SIG-M5 treated with dmso at 0.1 percent for 504 hours (cell line): Measurements from ENCODE around the gene CALU.

ENCODE experiments used
- DNase-seq: peaks from one replicate; lab custom pipeline; 2025; ENCODE audit not compliant: unreplicated experiment; lab: John Stamatoyannopoulos, UW

CALU gene

DNA sequence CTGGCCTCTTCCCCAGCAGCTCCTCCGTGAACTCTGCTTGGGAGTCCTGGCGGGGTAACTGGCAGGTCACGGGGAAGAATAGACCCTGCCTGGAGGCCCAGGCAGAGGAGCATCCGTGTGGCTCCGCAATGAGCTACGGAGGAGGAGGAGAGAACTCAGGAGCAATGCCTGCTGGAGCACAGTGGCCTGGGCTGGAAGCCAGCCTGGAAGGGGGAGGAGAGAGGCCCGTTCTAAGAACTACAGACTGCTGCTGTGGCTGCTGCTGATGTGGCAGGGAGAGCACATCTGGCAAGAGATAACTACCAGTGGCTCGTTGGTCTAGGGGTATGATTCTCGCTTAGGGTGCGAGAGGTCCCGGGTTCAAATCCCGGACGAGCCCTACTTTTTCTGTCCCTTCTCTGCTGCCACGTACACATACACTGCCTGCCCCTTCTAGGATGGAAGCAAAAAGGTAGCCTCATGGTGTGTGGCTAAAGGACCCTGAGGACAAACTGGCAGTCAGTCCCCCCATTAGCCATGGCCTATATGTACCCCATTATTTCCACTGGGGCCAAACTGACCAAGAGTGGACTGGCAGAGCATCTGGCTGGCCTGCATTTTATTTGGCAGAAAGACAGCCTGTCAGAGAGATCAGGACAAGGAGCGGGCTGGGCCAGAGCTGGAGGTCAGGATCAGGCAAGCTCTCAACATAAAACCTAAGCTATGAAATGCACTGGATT is 44.1 kb downstream of the CALU start:
- no peak for DNase-seq

DNA sequence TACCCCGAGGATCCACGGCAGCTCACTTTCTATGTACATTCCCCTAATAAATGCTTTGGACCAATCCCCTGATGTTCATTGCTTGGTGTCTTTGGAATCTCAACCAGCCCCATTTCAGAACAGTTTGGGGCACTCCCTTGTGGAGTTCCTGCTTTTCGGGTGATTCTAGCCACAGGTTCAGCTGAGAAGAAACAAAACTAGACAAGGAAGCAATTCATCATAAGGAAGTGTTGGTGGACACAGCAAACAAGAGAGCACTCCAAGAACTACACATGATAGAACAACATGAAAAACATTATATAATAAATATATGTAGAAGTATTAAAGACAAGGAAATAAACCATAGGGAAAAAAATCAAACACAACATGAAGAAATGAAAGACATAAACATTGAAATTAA is 46.6 kb downstream of the CALU start:
- no peak for DNase-seq

DNA sequence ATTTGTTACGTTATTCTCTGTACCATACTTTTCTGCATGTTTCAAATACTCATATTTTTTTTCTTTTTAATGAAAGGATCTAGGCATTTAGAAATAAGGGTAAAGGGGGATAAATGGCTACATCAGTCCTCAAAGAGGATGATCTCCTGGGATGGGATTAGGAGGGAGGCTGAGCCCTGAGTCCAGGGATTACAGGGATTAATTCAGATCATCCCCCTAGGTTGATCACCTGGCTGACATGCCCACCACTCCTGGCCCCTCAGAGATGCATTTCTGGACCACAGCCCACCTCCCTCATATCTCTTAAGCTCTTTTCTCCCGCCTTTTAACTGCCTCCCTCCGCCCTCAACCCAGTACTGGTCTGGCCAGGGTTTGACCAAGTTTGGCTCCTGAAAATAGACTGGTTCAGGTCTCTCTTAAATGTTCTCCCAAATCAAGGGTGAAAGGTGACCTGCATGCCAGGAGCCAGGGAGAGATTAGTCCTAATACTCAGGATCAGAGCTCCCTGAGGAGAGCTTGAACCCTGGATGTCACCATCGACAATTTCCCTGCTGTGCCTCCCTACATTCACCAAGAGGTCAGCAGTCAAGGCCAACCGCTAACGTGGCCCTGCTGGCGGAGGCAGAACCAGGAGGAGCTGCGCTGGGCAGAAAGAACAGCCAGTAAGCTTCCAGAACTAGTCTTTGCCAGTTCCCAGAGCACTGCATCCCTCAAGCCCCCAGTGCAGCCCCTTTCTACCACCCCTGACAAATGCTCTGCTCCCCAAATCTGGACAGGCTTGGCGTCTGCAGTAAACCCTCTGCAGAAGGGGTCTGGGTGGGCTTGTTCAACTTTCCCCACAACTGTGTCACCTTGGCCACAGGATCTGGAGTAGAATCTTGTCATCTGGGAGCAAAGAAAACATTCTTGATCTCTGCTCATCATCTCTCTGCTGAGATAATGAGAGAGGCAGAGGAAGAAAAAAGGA is 49.6 kb downstream of the CALU start:
- no peak for DNase-seq

DNA sequence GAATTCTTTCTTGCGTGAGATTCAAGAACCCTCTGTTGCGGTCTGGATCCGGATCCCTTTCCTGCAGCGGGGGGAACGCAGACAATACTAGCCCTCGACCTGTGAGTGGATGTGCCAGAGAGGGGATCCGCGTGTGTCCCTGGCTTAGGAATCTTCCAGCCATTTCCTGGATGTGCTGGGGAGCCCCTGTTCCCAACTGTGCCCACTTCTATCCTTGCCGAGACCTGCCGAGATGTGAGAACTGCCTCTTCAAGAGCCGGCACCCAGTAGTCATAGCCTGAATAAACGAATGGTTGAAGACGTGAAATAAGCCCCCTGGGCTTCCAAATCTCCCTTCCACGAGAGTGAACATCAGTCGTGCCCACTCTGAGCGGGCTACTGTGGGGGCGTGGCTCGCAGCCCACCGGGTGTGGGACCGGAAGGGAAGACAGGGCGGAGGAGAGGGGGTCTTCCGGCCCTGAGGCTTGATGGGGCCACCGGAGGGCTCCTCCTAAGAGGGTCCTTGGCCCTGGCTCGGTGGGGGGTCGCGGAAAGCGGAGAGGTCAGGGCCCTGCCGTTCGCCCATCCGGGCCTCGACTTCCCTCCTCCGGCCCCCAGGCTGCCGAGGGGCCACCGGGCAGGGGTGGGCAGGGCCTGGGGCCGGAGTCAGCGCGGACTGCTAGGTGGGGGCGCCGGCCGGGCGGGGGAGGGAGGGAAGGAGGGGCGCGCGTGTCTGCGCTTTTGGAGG is 51.3 kb downstream of the CALU start:
- no peak for DNase-seq

DNA sequence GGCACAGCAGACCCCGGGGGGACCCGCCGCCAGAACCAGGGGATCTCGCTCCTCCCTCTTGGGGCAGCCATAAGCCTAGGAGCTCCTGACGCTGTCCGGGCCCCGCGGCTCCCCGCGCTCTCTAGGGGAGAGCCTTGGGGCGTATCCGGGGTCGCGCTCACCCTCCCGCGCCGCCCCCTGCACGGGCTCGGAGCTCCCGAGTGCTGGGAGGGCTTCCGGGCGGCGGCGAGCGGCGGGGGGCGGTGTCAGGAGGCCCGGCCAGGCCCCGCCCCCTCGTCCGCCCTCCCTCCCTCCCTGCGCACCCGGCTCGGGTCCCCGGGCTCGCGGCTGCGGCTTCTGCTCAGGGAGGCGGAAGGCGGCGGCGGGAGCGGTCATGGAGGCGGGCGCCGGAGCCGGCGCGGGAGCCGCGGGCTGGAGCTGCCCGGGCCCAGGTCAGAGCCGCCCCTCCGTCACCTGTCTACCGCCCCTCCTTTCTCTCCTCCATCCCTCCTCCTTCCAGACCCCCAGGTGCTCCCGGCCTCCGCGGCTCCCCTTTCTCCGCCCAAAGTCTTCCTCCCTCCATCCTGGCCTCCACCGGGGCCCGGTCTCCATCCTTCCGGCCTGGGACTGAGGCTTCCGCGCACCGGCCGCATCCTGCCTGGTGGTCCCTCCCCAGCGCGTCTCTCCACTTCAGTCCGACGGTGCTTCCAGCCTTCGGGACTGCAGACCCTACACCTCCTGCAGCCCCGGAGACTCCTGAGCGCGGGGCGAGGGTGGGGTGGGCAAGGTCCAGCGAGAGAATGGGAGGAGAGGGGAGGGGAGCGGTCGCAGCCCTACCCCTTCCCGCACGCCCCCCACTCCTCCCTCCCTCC is 52.2 kb downstream of the CALU start, which contains the start of gene CCDC136:
Gene CCDC136, plus strand, starts transcription at position 848 of the 851 bp plus-strand sequence. CDS start 444 bp downstream, outside the sequence.
- peak; percentile 33 for DNase-seq

DNA sequence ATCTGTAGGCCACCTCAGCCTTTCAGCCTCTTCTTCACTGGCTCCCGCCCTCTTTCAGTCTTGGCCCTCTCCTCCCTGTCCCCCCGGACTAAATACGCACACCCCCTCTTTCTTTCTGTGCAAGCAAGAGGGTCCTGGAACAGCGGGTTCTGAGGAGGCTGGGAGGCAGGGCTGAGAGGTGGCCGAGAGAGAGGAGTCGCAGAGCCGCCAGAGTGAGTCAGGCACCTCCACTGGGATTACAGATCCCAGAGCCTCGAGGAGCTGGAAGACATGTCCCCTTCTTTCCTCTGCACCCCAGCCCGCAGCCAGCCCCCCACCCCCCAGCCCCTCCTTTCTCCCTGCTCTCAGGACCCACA is 52.8 kb downstream of the CALU start:
- no peak for DNase-seq

DNA sequence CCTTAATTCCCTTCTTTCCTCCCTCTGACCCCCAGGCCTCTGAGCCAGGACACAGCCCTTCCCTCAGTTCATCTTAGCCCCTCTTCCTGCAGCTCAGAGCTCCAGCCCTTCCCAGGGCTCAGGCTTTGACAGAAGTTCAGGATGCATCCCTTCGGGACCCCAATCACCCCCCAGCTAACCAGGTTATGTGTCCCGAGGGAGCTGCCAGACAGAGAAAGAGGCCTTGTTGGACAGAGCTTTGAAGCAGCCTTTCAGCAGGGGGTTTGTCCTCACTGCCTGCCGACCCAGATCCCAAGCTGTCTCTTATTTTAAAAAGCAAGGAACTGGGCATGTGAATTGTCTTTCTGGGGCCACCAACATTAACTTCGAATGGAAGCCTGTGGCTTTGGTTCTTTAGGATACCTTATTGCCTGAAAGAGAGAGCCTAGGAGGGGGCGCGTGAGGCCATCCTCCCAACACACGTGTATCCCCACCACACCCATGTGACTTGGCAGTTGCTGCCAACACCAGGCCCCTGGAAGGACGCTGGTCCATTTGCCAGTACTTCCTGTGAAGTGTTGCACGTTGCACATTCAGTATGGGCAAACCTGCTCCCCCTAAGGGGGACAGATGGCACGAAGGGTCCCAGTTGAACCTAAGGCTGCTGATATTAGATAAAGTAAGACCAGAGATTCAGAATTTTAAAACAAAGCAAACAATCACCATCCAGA is 53.5 kb downstream of the CALU start:
- DNase-seq, result no peak

DNA sequence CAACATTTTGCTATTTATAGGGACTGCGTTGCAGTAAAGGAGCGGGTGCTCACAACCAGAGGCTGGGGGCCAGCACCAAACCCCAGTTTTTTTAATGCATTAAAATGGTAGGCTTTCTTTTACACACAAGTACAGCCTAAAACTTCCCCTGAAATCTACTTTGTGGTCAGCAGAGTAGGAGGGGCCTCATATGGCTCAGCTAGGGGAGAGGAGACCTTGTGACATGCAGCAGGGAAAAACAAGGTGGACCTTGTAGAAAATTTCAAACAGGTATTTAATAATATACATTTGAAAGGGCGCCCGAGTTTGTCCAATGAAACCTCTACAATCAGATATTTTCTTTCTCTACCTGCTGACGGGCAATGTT is 54.0 kb downstream of the CALU start:
- no peak for DNase-seq

DNA sequence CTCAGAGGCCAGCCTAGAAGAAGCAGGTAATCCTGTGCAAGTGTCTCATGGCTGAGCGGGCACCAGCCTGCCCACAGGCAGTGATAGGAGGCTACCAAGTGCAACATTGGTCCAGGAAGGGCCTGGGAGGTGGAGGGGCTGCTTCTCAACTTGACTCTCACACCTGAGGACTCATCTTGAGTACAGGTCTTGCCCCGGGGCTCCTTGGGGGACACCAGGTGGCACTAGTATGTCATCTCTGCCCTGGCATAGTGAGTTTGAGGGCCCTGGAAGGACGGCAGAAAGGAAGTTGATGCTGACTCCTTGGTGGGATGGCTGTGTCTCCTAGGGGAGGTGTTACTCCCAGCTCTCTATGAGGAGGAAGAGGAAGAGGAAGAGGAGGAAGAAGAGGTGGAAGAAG is 54.9 kb downstream of the CALU start:
- DNase-seq, result no peak

DNA sequence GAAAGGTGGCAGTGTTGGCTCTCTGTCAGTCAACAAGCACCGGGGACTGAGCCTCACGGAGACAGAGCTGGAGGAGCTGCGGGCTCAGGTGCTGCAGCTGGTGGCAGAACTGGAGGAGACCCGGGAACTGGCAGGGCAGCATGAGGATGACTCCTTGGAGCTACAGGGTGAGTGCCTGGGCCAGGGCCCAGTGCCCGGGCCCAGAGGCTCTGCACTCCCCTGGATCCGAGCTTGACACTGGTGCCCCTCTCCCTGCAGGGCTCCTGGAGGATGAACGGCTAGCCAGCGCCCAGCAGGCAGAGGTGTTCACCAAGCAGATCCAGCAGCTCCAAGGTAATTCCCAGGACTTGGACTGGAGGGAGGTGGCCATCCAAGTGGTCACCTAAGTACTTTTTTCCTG is 55.3 kb downstream of the CALU start:
- no peak for DNase-seq

DNA sequence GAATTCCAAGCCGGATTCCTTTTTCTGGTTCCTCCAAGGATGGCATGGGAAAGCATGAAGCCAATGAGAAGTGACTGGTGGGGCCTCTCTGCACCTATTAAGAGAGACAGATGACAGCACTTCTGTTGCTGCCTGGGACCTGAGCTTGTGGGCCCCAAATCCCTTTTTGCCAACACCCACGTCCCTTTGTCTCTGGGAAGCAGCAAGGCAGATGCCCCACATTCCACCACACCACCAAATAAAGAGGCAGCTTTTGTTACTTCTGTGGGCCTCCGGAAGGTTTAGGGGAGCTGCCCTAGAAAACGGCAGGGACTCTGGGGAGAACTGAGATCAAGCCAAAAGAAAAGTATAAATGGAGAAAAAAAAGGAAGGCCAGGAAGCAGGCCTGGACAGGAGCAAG is 56.0 kb downstream of the CALU start:
- no peak for DNase-seq

DNA sequence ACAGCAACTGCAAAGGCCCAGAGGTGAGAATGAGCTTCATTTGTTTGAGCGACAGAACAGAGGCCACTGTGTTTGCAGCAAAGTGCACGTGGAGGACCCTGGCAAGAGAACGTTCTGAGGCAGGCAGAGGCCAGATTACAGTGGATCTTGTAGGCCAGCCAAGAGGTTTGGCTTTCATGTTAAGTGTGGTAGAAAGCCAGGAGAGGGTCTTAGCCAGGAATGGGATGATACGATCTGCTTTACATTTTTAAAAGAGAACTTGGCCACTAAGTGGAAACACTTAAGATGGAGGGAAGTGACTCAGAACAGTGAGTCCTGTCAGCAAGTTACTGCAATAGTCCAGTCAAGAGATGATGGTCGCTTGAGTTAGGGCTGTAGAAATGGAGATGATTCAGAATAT is 57.2 kb downstream of the CALU start:
- DNase-seq, result no peak

DNA sequence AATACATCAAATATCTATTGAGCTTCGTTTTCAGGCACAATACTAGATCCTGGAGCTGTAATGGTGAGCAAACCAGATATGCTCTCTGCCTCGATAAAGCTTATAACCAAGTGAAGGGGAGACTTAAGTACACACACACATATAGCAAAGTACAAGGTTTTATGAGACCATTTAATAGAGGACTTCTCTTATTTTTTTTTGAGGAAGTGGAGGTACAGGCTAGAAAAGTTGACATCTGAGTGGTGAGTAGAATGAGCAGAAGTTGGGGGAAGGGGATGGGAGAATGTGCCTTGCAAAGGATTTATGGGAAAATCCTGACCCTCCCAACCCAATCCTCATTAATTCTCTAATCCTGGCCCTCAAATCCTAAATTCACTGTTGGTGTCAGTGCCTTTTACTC is 60.3 kb downstream of the CALU start:
- DNase-seq, result peak; percentile 26

DNA sequence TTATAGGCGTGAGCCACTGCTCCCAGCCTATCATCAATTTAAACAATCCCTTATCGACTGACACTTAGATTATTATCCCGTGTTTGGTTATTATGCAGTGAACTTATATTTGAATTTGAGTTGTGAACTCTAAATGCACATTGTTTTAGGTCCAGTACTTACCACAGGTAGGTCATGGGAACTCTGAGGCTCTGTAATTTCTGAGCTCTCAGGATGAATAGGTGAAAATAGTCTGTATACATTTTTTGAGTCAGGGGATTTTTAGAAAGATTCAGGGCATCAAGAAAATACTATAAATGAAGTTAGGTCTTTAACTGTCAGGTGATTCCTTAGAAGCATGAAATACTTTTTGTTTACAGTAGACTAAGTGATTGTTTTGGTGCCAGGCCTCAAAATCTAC is 61.4 kb downstream of the CALU start:
- DNase-seq, result no peak

DNA sequence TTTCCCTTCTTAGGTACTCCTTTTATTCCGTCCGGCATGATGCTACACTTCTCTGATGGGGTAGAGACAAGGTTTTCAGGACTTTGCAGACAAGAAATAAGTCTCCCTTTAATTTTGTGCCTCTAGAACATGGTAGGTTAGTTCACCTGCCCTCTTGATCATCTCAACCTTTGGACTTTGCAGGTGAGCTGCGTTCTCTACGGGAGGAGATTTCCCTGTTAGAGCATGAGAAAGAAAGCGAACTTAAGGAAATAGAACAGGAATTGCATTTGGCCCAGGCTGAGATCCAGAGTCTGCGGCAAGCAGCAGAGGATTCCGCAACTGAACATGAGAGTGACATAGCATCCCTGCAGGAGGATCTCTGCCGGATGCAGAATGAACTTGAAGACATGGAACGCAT is 61.8 kb downstream of the CALU start:
- DNase-seq, result no peak

DNA sequence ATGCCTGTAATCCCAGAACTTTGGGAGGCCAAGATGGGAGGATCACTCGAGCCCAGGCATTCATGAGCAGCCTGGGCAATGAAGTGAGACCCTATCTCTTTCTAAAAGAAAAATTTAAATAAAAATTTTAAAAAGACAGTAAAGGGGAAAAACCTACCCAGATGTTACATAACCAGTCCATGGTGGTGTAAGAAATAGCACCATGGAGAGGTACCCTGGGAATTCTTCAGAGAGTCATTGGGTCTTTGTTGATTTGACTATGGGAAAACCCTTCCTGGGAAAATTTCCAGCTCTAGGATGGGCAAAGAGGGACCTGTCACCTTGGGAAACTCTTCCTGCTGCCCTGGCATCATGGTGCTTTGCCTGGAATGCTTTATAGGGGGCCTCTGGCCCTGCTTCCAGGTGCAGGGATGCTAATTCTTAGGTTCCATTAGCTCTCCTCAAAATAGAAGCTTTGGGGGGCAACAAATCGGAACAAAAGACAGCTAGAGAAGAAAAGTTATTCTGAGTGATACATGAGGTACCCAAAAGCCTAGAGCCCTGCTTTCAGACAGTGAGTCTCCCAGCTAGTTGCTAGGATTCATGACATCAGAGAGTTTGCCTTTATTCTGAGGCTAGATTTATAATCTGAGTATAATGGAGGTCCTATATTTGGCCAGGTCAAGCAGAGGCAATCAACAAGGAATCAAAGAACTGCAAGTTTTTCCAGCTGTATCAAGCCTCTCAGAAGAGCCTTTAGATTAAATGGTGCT is 62.7 kb downstream of the CALU start:
- DNase-seq, result no peak

DNA sequence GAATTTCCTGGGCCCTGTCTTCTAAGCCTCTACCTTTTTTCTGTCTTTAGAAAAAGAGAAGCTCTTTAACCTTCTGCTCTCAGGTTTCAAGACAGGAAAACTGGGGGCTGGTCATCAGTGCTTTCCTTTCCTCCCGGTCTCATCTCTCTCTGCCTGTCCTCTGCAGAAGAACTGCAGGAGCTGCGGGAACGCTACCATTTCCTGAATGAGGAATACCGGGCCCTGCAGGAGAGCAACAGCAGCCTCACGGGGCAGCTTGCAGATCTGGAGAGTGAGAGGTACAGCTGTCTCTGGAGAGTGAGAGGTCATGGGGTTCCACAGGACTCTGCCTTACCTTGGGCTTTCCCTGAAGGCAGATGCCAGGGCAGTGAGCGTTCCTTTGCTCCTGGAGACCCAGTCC is 65.3 kb downstream of the CALU start:
- DNase-seq, result no peak

DNA sequence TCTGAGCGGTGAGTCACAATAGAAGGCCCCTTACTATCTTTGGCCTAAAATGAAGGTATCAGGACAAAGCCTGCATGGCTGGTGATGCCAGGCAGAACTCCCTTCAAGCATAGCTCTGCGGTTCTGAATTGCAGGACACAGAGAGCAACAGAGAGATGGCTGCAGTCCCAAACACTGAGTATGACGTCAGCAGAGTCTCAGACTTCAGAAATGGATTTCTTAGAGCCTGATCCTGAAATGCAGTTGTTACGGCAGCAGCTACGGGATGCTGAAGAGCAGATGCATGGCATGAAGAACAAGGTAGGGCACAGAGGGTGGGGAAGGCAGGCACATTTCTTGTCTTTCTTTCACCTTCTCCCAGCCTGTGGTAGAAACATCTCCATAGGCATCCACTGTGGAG is 66.1 kb downstream of the CALU start:
- no peak for DNase-seq

DNA sequence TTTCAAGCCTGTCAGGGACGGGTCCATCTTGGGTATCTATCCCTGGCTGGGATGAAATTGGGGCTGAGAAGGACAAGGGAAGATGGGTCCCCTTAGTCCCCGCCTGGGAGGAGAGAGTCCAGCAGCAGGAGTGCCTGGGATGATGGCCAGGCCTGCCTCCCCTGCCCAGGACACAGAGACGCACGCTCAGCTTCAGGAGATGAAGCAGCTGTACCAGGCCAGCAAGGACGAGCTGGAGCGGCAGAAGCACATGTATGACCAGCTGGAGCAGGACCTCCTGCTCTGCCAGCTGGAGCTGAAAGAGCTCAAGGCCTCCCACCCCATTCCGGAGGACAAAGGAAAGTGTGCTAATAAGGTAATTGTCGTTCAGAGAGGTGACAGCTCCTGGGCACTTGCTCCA is 68.0 kb downstream of the CALU start:
- DNase-seq, result no peak
